GM12864 (cell line): ENCODE measurements around the gene NAV3.

ENCODE experiments used
- DNase-seq: peaks from one replicate; pipeline ENCODE4 v3.0.0-alpha.2; 2011; ENCODE audit warnings: low read depth
- H3K4me3 ChIP-seq: 2 replicates; pipeline ENCODE4 v1.5.1; 2011; ENCODE audit warnings: mild to moderate bottlenecking, low read depth, low read length, control low read depth
- CTCF ChIP-seq: IDR thresholded peaks from 2 replicates; pipeline ENCODE4 v1.5.1; 2011; ENCODE audit warnings: low read depth, mild to moderate bottlenecking, moderate library complexity, low read length, control low read depth, inconsistent platforms; ENCODE audit errors: missing control alignments

The NAV3 gene

GRCh38 chr12:77841521-77841920 lies 10.8 kb downstream of the NAV3 start:
- no peak for TF ChIP-seq CTCF
- H3K4me3 ChIP-seq = no peak overlapping the region
- no peak for DNase-seq

GRCh38 chr12:77842430-77842829 lies 11.7 kb downstream of the NAV3 start:
- TF ChIP-seq CTCF = no peak
- DNase-seq = no peak
- no peak overlapping the region for H3K4me3 ChIP-seq

- TF ChIP-seq CTCF = no peak
- no peak for DNase-seq
- no peak overlapping the region for H3K4me3 ChIP-seq
Observed at GRCh38 chr12:77845831-77846230, 15.1 kb downstream of the NAV3 start.

GRCh38 chr12:77847060-77847541 lies 16.4 kb downstream of the NAV3 start:
- no peak overlapping the region for H3K4me3 ChIP-seq
- no peak for TF ChIP-seq CTCF
- DNase-seq = peak; percentile 31

- no peak for DNase-seq
- H3K4me3 ChIP-seq = no peak overlapping the region
- no peak for TF ChIP-seq CTCF
Observed at GRCh38 chr12:77847680-77848431, 17.2 kb downstream of the NAV3 start.

- H3K4me3 ChIP-seq = no peak overlapping the region
- no peak for TF ChIP-seq CTCF
- DNase-seq = no peak
Observed at GRCh38 chr12:77850129-77850528, 19.4 kb downstream of the NAV3 start.

GRCh38 chr12:77850698-77851097 lies 20.0 kb downstream of the NAV3 start:
- TF ChIP-seq CTCF = no peak
- H3K4me3 ChIP-seq = no peak overlapping the region
- no peak for DNase-seq
